Measurements from ENCODE around the gene ADPRH.
A peak's percentile ranks its signal among the peaks of the same experiment; 100 is the strongest.
"Not testable (repeated sequence)": the region's sequence is repeated elsewhere in the genome, so short reads cannot be mapped to it uniquely, and the experiment has no call there.

The ADPRH gene

DNA sequence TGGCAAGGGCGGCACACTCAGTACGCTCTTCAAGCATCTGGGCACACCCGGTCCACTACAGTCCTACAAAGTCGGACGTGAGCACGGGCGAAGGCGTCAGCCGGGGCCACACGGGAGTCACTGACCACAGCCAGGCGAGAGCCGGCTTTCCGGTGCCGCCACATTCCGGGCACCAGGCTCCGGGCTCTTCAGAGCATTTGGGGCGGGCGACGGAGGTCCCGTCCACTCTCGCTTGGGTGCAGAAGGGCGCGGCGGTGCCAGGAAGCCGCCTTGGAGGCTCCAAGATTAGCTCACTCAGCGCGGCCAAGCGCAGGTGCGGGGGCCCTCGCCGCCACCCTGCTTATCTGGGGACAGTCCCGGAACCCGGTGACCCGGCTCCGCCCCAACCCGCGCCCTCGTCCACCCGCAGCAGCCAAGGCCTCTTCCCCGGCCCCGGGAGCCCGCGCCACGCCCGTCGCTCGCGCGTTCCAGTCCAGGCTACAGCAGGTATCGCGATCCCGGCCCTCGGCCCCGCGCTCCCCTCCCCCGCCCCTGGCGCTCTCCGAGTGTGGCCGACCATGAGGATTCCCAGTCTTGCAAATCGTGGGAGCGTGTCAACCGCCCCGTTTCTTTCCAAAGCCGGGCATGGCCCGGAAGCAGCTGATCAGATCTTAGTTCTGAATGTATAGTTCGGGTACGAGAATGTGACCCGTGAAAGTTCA, at the start of gene ADPRH:
TSS of gene ADPRH (plus strand) at position 127 of the 701 bp plus-strand sequence. CDS start 2,678 bp downstream, outside the sequence.
- peak in 2 of 3 experiments; percentile 12 to 44 for DNase-seq (ENCODE audit: low read depth in 3 of 3)

DNA sequence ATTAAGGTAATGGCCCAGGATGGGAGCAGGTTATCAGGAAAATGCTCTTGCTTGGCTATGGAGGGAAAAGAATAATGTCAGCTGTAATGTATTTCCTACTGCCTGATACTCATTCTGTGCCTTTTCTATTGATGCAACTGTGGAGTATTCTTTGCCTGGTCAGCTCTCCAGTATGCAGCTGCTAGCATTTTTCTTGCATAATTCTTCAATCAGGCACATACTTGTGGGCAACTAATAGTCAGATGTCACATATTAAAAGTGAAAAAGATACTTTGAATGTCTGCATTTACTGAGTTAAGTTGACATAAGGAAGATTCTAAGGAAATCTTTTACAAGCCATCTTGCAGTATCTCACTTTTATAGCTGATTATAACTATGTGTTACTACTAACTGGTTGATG, 49.4 kb upstream of the ADPRH start:
- DNase-seq (ENCODE audit: low read depth in 3 of 3), result no peak

DNA sequence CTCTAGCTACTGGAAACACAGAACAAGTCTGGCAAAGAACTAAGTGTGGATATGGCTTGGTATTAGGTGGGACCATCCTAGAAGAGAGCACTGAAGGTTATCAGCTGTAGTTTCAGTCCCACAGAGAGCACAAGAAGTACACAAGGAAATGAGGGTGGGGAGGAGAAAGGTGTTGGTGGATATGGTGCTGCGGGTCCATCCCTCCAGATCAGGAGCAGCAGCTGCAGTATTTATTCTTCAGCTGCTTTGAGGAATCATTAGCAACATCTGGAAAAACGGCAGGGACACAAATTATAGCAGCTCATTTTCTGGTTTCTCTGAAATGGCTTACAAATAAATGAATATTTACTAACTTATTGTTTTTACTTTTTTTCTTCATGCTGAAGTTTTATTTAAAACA, 48.8 kb upstream of the ADPRH start:
- no peak for DNase-seq (ENCODE audit: low read depth in 3 of 3)

DNA sequence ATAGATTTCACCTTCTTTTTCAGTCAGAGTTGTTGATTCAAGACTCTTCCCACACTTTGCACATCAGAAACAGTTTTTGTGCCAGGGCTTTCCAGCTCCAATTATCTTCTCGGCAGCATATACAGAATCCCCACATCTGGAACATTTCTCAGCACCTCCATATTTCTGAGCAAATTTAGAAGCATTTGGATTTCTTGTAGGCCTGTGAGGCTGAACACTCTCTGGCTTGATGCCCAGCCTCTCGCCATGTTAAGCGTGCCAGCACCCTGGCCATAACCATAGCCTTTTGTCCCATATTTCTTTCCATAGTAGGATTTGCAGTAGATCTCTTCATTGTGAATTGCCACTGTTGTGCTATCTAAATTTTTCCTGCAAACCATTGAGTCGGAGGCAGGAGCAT, 48.1 kb upstream of the ADPRH start:
- DNase-seq (ENCODE audit: low read depth in 3 of 3), result no peak

DNA sequence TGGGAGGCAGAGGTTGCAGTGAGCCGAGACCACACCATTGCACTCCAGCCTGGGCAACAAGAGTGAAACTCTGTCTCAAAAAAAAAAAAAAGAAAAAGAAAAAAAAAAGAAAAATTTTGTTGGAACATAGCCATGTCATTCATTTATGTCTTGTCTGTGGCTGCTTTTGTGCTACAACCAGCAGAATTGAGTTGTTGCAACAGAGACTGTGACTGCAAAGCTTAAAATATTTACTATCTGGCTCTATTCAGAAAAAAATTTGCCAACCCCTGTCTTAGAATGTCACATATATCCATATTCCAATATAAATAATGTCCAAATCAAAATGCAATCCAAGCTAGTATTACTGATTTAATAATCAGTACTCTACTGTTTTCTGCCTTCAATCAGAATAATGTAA, 45.0 kb upstream of the ADPRH start:
- no peak for DNase-seq (ENCODE audit: low read depth in 3 of 3)

DNA sequence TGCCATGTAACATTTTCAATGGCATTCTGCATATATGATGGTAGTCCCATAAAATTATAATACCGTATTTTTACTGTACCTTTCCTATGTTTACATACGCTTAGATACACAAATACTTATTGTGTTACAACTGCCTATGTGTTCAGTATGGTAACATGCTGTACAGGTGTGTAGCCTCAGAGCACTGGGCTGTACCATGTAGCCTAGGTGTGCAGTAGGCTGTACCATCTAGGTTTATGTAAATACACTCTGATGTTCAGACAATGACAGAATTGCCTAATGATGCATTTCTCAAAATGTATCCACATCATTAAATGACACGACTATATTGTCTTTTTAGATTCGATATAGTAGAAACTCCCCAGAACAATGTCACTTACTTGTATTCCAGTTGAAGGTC, 42.5 kb upstream of the ADPRH start:
- no peak for DNase-seq (ENCODE audit: low read depth in 3 of 3)

DNA sequence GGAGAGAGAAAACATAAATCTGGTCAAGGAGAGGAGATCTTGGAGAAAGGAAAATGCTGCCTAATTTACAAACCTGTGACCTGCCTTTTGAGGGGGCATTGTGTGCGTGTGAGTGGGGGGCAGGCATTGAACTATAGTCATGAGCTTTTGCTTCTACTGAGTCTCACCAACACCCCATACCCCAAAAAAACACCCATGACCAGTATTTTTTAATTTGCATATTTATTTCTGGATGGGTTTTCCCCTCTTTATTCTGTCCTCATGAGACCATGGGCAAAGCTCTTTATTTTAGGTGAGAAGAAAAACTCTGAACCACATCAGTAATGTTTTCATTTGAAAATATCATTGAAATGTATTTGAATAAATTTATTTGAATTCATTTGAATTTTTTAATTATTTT, 40.5 kb upstream of the ADPRH start:
- DNase-seq (ENCODE audit: low read depth in 3 of 3), result no peak

DNA sequence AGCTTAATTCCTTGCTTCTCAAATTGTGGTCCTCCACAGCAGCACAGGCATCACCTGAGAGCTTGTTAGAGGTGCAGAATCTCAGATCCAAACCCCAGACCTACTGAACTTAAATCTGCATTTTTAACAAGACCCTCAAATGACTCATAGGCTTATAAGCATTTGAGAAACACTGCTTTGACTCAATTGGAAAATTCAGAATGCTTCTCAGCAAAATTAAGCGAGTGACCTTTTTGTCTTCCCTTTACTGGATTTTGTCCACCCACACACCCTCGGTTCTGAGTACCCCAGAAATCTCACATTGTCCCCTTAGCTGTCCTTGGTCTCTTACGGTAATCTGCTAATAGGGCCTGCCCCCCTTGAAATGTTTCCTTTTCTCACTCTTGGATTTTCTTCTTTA, 37.7 kb upstream of the ADPRH start:
- no peak for DNase-seq (ENCODE audit: low read depth in 3 of 3)

DNA sequence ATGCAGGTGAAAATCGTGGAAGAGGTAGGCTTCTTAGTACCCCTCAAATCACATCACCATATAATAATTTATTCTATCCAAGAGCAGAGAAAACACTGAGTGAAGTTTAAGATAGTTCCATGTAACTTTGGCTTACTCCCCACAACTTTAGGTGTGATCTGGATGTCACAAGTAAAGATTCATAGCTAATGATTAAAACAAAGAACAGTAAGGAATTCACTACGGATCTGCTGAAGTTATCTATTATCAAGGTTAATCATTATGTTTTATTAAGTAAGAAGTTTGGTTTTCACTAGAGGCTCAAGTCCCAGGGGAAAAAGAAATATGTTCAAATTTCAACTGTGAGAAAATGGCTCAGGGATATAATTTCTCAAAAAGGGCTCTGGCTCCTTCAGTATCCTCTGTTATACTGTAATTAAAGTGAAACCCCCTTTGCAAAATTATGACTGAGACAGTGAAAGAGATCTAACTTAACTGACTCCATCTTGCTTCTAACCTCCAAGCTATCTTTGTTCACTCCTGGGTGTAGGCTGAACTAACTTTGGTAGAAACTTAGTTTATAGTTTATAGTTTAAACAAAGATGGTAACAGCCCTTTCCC, 37.0 kb upstream of the ADPRH start:
- DNase-seq (ENCODE audit: low read depth in 3 of 3), result no peak

DNA sequence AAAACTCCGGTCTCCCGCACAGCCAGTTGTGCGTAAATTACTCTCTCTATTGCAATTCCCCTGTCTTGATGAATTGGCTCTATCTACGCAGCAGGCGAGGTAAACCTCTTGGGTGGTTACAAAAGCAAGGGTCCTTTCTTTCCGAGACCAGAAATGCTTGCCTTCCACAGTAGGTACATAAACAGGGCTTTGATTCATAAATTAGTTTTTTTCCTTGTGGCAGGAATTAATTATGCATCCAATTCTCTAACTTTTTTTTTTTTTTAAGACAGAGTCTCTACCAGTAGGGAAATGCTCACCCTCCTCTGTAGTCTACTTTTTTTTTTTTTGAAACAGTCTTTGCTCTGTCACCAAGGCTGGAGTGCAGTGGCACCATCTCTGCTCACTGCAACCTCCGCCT, 36.1 kb upstream of the ADPRH start:
- no peak for DNase-seq (ENCODE audit: low read depth in 3 of 3)

DNA sequence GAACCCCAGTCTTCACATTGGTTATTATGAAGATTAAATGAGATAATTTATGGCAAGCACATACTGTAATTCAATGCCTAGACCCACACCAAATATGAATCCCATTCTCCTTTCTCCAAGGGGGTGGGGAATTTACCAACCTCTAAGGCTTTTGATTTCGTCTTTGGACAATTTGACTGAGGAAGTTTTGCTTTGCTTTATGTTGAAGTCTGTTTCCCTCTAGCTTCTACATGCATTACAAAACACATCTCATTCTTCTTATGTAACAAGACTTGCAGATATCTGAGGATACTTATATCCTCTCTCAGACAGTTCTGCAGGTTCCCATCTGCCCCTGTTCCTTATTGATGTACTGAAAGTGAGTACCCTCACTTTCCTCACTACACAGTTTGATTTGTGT, 32.1 kb upstream of the ADPRH start:
- DNase-seq (ENCODE audit: low read depth in 3 of 3), result no peak

DNA sequence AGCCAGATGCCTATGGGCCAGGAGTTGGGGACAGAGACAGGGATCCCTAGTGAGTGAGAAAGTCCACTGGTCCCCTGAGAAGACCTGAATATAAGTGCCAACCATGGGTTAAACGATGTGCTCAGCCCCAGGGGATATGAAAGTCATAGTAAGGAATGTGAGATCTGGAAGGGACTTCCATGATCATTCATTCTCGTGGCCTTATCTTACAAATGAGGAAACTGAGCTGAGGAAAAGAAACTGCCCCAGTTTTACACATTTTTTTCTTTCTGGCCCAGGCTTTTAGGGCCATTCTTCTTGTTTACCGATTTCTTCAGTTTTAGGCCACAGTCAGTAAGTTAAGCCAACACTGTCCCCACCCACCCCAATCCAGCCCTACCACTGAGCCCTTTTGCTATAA, 31.0 kb upstream of the ADPRH start:
- no peak for DNase-seq (ENCODE audit: low read depth in 3 of 3)

DNA sequence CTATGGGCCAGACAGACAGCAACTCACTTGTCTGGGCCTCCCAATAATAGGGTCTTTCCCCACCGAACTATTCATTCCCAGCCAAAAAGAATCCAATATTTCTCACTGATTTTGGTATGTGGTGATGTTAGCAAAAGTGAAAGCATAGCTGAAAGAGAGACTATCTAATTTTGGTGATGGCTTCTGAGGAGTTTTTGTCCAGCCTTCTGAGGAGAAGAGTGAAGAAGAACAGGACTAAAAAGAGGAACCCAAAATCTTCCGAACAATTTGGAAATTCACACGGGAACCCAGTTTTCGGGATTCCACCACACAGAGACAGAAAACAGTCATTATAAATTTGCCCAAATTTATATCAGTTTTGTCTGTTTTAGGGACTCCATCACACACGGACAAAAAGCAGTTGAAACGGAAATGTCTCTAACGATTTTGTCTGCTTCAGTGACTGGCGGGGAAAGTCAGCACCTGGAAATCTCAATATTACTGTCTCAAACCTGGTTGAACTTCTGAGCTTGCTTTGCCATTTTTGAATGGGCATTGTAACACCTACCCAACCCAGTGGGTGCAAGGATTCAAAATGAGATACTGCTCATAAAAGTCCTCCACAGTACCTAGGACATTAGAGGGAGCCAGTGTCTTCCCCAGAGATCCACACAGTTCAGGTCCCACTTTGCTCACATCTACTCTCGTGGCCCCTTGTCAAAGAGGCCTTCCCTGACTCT, 28.9 kb upstream of the ADPRH start:
- no peak for DNase-seq (ENCODE audit: low read depth in 3 of 3)

DNA sequence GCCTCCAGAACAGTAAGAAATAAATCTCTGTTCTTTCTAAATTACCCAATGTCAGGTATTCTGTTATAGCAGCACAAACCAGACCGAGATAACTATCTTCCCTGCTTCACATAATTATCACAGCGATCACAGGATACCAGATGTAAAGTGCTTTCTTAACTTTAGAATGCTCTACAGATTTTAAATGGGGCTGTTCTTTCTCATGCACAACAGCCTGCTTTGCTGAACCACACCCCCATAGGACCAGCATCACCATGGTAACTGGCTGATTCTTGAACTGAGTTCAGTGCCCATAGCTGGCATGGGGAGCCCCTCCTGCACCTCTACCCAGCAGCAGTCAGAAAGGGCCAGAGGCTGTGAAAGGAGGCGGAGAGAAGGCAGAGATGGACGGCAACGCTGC, 27.7 kb upstream of the ADPRH start:
- no peak for DNase-seq (ENCODE audit: low read depth in 3 of 3)

DNA sequence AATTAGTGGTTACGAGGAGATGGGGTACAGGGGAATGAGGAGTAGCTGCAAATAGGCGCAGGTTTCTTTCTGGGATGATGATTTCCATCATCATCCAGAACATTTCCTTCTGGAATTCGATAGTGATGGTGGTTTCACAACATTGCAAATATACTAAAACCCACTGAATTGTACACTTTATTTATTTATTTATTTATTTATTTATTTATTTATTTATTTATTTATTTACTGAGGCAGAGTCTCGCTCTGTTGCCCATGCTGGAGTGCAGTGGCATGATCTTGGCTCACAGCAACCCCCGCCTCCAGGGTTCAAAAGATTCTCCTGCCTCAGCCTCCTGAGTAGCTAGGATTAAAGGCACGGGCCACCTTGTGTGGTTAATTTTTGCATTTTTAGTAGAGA, 26.4 kb upstream of the ADPRH start:
- not testable (repeated sequence) for DNase-seq (ENCODE audit: low read depth in 3 of 3)

DNA sequence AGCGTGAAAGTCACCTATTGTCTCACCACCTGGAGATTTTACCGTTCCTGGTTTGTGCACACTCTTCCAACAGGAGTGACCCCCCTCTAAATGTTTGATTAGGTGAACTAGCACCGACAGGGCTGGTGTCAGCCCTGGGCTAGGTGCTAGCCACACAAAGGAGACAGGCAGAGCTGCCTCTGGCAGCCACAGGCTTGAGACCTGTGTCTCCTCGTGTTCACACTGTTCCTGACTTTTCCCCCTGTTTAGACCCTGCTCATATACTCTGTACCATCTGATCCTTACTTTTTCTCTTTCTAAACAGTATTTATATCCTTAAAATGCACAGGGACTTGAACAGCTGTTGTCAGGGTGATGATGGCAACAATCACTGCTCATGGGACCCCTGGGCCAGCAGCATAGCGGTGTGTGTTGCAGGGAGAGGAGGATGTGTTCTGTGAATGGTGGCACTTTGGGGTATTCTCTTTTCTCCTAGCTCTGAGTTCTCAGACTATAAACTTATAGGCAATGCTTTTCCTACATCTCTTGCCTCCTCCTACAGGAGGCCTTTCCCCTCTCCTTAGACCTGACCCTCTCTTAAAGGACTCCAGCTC, 25.4 kb upstream of the ADPRH start:
- no peak for DNase-seq (ENCODE audit: low read depth in 3 of 3)

DNA sequence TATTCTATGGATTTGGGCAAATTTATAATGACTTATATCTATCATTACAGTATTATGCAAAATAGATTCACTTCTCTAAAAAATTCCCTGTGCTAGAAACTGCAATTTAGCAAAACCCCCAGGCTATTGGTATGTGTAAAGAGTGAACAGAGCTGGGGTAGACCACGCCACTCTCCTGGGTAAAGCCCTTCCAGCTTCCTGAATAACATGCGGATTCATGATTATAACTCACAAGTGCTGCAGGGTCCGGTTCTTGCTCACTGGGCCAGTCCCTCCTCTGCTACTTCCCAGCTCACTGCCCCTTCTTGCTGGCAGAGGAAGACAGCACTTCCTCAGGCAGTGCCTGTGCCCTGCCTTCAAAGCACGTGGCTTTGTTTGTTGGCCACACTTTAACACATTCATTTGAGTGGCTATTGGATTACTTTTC, 24.0 kb upstream of the ADPRH start:
- no peak for DNase-seq (ENCODE audit: low read depth in 3 of 3)

DNA sequence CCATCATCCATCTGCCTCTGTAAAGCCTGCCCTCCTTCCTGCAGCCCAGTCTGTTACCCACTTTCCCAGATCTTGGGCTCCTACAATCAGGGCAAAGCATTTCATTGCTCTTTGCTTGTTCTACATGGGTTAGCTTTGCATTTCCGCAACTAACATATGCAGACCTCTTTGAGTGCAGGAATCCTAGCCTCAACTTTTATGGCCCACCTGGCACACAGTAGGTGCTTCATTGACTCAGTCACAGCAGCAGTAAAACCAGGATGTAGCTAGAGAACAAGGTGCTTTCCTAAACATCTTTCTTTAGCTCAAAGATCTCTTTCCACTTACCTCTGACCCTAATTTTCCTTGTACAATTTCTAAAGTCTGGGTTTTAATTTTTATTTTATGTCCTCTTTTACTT, 23.4 kb upstream of the ADPRH start:
- DNase-seq (ENCODE audit: low read depth in 3 of 3), result no peak

DNA sequence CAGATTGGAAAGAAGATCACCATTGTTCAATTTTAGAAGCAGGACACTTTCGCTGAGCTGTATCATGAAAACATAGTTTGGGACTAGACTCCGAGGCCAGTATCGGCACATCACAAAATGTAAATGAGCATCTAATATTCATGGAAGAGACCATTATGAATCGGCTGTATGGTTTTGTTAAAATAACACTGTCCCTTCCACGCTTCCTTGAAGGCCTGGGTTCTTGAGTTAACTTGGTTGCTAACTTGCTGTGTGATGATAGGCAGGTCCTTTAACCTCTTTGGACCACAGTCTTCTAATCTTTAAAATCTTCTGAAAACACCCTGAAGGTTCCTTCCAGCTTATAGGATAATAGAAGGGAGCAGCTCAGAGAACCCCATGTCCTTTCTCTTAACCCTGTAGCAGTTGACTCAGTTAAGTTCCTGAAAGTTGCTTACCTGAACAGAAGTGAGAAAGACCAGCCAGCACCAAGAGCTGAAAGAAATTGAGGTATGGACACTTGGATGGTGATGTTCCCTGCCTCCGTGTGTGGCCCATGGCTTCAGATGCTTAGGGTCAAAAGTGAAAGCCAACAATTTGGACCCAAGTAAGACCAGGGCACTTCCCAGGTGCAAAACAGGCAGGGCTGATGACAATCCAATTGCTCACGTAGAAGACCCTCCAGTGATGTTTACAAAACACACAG, 22.0 kb upstream of the ADPRH start:
- DNase-seq (ENCODE audit: low read depth in 3 of 3), result no peak

DNA sequence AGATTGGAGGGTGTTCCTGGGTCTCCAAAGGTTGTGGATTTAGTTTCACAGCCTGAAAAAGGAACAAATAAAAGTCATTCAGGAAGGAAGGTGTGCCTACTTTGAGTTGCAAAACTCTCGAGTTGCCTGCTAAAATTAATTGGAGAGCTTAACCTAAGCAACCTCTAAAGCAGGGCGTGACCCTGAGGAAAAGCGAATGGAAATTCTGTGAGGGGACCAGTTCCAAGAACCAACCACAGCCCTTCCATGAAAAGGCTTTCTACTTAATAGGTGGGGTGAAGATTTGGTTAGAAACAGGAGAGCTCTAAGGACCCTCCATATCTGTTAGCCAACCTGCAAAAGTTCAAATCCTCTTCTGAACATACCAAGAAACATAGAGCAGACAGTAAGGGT, 21.4 kb upstream of the ADPRH start:
- no peak for DNase-seq (ENCODE audit: low read depth in 3 of 3)

DNA sequence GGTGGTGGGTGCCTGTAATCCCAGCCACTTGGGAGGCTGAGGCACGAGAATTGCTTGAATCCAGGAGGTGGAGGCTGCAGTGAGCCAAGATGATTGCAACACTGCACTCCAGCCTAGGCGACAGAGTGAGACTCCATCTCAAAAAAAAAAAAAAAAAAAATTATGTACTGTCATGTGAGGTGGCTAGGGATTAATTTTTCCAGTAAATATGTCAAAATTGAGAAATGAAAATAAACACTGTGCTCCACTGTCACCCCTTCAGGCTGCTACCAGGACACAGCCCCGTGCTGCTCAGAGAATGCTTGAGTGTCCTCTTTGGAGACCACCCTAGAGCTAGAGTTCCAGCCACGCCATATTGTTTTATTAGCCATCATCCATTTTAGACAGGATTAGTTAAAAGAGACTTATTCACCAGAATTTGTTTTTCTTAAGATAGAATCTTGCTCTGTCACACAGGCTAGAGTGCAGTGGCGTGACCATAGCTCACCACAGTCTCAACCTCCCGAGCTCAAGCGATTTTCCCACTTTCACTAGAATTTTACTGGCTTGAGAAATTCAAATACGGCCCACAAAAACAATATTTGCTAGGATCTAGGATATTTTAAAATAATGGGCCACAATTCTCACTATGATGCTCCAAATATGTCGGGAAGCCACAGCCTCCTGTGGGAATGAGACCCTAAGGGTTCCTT, 20.5 kb upstream of the ADPRH start:
- DNase-seq (ENCODE audit: low read depth in 3 of 3), result no peak
